Coronary artery (tissue), 2 donors: ENCODE data around the gene SPTLC2.
A peak's percentile ranks its signal among the peaks of the same experiment; 100 is the strongest.
"Not testable (repeated sequence)": the region's sequence is repeated elsewhere in the genome, so short reads cannot be mapped to it uniquely, and the experiment has no call there.

ENCODE experiments used
- DNase-seq: peaks from one replicate; pipeline ENCODE4 v3.0.0-alpha.2; 2017; ENCODE audit warnings: low spot score
- H3K27ac ChIP-seq, 2 donors: fragments of 200-600 bp; sonication (generic); one replicate each; pipeline ENCODE4 v1.5.1; 2016 to 2019
- H3K4me3 ChIP-seq: fragments of 200-600 bp; sonication (generic); 2 replicates; pipeline ENCODE4 v1.5.1; 2016; ENCODE audit warnings: mild to moderate bottlenecking, moderate library complexity
- TF ChIP-seq, protein P1 (sequence below): fragments of 200-600 bp; sonication (generic); IDR thresholded peaks from one replicate; pipeline ENCODE4 v1.5.1; 2019; ENCODE audit warnings: antibody characterized with exemption

The SPTLC2 gene

DNA sequence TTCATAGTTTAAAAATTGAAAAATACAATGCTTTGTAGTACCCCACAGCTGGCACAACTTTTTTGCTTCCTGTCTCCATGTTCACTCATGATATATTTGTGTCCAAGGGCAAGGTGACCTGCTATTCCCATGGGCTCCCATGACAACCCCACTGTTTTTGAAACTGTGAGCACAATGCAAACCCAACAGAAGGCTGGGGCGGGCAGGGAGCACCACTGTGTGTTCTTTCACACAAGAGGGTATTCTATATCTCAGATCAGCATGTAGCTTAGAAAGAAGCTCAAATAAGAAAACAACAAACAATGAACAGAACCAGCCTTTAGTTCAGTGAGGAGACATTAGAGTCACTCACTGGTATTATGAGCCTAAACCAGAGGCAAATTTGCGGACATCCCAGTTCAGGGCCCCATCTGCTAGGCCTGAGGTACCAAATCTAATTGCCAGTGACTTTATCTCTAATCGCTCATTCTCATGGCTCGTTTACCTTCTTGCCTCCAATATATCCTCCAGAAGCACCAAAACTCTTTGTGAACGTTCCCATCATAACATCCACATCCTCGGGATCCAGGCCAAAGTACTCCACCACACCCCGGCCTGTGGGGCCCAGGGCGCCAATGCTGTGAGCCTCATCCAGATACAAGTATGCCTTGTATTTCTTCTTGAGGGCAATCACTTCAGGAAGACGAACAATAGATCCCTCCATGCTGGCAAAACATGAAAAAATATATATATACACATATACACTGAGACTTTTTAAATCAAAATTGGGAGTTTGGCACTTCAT, 61.4 kb downstream of the SPTLC2 start:
- no peak overlapping the region for H3K4me3 ChIP-seq

DNA sequence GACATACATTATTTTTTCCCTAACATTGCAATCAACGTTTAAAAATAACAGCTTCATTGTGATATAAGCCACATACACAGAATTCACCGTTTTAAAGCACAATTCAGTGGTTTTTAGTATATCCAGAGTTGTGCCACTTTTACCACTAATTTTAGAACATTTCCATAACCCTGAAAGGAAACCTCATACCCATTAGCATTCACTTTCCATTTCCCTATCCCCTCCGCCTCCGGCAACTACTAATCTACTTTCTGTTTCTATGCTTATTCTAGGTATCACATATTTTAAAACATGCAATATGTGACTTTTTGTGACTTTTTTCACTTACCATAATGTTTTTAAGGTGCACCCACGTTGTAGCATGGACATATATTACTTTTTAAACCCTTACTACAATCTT, 62.2 kb downstream of the SPTLC2 start:
- TF ChIP-seq, protein P1, sequence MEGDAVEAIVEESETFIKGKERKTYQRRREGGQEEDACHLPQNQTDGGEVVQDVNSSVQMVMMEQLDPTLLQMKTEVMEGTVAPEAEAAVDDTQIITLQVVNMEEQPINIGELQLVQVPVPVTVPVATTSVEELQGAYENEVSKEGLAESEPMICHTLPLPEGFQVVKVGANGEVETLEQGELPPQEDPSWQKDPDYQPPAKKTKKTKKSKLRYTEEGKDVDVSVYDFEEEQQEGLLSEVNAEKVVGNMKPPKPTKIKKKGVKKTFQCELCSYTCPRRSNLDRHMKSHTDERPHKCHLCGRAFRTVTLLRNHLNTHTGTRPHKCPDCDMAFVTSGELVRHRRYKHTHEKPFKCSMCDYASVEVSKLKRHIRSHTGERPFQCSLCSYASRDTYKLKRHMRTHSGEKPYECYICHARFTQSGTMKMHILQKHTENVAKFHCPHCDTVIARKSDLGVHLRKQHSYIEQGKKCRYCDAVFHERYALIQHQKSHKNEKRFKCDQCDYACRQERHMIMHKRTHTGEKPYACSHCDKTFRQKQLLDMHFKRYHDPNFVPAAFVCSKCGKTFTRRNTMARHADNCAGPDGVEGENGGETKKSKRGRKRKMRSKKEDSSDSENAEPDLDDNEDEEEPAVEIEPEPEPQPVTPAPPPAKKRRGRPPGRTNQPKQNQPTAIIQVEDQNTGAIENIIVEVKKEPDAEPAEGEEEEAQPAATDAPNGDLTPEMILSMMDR: no peak
- Histone ChIP-seq H3K27ac (peak overlapping the region in 1 of 2 donors; percentile 46), H3K4me3 (no peak overlapping the region)
- DNase-seq: no peak

More for the DNA sequence above, 61.4 kb downstream of the SPTLC2 start:
- no peak for DNase-seq
- peak overlapping the region in 1 of 2 donors; percentile 46 for H3K27ac ChIP-seq
- TF ChIP-seq, protein P1: no peak

DNA sequence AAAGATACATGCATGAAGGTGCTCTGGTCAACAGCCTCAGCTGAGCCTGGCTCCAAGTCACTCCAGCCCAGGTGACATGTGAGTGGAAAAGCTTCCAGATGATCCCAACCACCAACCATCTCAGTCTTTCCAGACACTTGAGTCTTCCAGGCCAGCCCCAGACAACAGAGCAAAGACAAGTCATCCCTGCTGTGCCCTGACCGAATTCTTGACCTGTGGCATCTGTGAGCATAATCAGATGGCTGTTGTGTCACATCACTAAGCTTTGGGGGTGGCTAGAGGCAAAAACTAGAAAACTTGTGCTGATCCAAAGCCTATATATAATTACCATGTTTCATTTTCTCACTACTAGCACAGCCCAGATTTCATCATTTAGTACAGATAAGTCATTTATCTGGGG, 67.0 kb downstream of the SPTLC2 start:
- Histone ChIP-seq H3K27ac (no peak overlapping the region), H3K4me3 (no peak overlapping the region)
- TF ChIP-seq, protein P1: no peak
- no peak for DNase-seq

DNA sequence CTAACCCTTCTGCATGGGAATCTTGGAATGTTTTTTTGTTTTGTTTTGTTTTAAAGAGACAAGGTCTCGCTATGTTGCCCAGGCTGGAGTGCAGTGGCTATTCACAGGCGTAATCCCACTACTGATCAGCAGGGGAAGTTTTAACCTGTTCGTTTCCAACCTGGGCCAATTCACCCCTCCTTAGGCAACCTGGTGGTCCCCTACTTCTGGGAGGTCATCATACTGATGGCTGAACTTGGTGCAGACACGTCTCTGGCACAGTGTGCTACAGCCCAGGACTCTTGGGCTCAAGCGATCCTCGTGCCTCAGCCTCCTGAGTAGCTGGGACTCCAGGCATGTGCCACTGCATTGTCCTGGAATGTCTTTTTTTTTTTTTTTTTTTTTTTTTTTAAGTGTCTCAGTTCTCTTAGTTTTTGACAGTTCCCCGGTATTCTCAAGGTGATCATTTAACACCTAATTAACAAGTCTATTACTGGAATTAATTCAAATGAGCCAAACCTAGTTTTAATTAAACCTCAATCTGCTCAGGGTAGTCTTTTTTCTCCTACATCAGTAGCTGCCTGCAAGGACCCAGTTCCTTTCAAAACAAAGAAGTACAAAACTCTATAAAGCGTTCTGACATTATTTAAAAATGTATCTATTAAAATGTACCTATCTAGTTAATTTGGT, 68.8 kb downstream of the SPTLC2 start:
- TF ChIP-seq, protein P1: no peak
- DNase-seq: no peak
- Histone ChIP-seq H3K4me3 (no peak overlapping the region), H3K27ac (no peak overlapping the region)

DNA sequence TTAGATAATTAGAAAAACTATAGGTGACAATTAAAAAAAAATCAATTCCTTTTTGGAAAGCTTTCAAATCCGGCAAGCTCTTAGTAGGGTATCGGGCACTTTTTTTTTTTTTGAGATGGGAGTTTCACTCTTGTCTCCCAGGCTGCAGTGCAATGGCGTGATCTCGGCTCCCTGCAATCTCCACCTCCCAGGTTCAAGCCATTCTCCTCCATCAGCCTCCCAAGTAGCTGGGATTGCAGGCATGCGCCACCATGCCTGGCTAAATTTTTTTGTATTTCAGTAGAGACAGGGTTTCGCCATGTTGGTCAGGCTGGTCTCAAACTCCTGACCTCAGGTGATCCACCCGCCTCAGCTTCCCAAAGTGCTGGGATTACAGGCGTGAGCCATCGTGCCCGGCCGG, 71.3 kb downstream of the SPTLC2 start:
- H3K4me3 ChIP-seq, H3K27ac ChIP-seq, DNase-seq: not testable (repeated sequence)

DNA sequence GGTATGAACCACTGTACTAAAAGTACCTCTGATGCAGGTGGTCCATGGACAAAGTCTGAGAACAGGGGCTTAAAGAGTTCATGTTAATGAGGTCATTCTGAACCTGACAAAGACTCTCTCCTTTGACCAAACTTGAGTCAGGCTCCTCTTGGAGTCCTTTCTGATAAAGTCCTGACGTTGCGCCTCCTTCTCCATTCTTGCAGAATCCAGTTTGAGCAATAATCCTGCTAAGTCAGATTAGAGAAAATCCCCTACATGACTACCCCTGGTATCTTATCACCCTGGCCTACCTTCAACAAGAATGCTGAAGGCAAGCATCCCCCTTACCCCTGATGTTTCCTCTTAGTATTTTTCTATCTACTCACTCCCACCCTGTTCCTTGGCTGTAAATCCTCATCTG, 71.9 kb downstream of the SPTLC2 start:
- TF ChIP-seq, protein P1: no peak
- no peak overlapping the region for H3K27ac ChIP-seq
- DNase-seq: no peak
- H3K4me3 ChIP-seq: no peak overlapping the region

DNA sequence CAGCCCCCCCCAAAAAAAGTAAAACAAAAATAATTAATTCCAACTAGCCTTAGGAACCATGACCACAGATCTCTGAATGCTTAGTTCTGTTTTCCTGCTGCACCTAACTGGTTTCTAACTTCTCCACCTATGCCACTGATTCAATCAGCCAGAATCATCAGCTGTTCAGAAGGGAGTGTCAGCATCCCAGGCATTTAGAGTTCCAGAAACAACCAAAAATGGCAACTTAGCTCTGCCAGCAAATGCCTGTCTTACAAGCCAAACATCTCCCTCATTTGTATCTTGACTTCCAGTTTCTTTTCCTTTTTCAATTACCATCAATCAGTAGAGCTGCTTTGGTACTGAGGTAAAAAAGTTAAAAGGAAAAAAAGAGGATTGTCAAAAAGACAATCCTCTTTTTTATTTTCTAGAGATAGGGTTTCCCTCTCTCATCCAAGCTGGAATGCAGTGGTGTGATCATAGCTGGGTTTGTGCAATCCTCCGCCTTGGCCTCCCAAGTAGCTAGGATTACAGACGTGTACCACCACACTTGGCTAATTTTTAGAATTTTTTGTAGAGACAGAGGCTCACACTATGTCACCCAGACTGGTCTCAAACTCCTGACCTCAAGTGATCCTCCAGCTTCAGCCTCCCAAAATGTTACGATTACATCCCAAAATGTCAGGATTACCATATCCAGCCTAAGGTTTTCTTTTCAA, 72.7 kb downstream of the SPTLC2 start:
- no peak for DNase-seq
- no peak overlapping the region for H3K4me3 ChIP-seq
- TF ChIP-seq, protein P1: no peak
- peak overlapping the region; percentile 17 to 68 for H3K27ac ChIP-seq
